Activated naive CD4-positive, alpha-beta T cell treated with anti-CD3 and anti-CD28 coated beads, Interleukin-2, amount 10 ng/mL, durations not matched to agents 7 days and 5 days (primary cell): ENCODE data around the gene NELL1.

Experiments
- CTCF ChIA-PET: fragments of 350-600 bp; sonication (Branson Sonifier 250); formaldehyde crosslinking; loops from one replicate; lab custom pipeline; 2021; ENCODE audit warnings: antibody characterized with exemption; lab: Charles Lee
- DNase-seq: peaks from one replicate; pipeline ENCODE4 v3.0.0-alpha.2; 2020
- H3K27ac Mint-ChIP-seq: one replicate; pipeline ENCODE4 v1.8.0; 2021; ENCODE audit warnings: mild to moderate bottlenecking, moderate library complexity, mixed read lengths
- H3K27me3 Mint-ChIP-seq: one replicate; pipeline ENCODE4 v1.8.0; 2021; ENCODE audit warnings: mild to moderate bottlenecking, mixed read lengths
- H3K36me3 Mint-ChIP-seq: one replicate; pipeline ENCODE4 v1.8.0; 2021; ENCODE audit warnings: mixed read lengths
- H3K4me1 Mint-ChIP-seq: one replicate; pipeline ENCODE4 v1.8.0; 2021; ENCODE audit warnings: mixed read lengths
- H3K4me3 Mint-ChIP-seq: one replicate; pipeline ENCODE4 v1.8.0; 2021; ENCODE audit warnings: mild to moderate bottlenecking, moderate library complexity, mixed read lengths
- H3K9me3 Mint-ChIP-seq: one replicate; pipeline ENCODE4 v1.8.0; 2021; ENCODE audit warnings: mixed read lengths

The NELL1 gene

DNA sequence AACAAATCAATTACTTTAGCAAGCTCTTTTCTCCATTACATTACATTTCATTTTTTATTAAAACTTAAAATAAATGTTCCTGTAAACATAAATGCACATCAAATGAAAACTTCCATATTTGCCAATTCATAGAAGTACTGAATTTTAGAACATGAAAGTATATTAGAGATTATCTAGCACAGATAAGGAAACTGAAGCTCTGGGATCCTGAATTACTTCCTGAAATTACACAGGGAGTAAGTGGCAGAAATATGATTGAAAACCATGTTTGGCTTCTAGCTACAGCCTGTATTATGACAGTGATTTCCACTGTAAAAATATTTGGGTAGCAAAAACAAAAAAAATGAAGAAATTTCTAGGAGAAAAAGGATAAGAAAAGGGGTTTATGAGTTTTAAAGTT is 387.3 kb downstream of the NELL1 start:
- no peak overlapping the region for H3K4me3 Mint-ChIP-seq
- no peaks in the 10 kb centered on the region for H3K4me1 Mint-ChIP-seq
- no peaks in the 10 kb centered on the region for H3K36me3 Mint-ChIP-seq
- no peaks in the 10 kb centered on the region for H3K27me3 Mint-ChIP-seq
- H3K9me3 Mint-ChIP-seq, result peaks cover 6% of the 10 kb centered on the region
- DNase-seq, result no peak
- no peak overlapping the region for H3K27ac Mint-ChIP-seq
- CTCF ChIA-PET, result no interaction called here

GRCh38 chr11:21059879-21060278 is 390.5 kb downstream of the NELL1 start:
- CTCF ChIA-PET, result no interaction called here
- Mint-ChIP-seq H3K4me3 (no peak overlapping the region), H3K36me3 (no peaks in the 10 kb centered on the region), H3K27me3 (no peaks in the 10 kb centered on the region), H3K4me1 (no peaks in the 10 kb centered on the region), H3K27ac (no peak overlapping the region), H3K9me3 (peaks cover 19% of the 10 kb centered on the region)
- no peak for DNase-seq

DNA sequence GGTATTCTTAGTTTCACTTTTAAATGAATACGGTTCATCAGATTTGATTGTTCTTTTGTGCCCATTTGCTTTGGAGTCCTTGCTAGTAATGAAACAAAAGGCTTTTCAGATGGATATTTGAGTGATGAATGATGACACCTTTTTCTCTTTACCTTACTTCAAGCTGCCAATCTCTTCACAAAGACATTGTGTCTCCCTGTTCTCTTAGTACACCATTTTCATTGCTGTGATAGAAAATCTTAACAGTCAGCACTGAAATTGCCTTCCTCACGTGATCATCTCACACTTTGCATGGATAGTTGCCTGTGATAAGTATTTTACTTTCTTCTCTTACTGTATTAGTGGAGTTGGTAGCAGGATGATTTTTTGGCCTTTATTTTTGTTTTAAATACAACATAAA is 396.6 kb downstream of the NELL1 start:
- Mint-ChIP-seq H3K4me3 (no peak overlapping the region), H3K27me3 (no peaks in the 10 kb centered on the region), H3K36me3 (no peaks in the 10 kb centered on the region), H3K4me1 (no peaks in the 10 kb centered on the region), H3K9me3 (peaks cover 17% of the 10 kb centered on the region), H3K27ac (no peak overlapping the region)
- CTCF ChIA-PET, result no interaction called here
- no peak for DNase-seq

DNA sequence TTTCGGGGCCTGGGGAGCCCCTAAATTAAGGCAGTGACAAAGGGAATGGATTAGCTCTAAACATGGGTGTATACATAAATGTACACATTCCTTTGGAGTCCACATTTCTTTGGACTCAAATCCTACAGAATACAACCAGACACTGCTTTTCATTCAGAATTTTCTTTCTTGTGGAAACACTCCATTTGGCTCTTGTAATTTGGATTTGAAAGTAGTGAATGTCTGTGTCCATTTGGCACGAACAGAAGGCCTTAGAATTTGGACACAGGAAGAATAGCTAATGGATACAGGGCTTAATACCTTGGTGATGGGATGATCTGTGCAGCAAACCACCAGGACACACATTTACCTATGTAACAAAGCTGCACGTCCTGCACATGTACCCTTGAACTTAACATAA is 399.5 kb downstream of the NELL1 start:
- peaks cover 4% of the 10 kb centered on the region for H3K9me3 Mint-ChIP-seq
- H3K27ac Mint-ChIP-seq, result no peak overlapping the region
- H3K27me3 Mint-ChIP-seq, result no peaks in the 10 kb centered on the region
- H3K4me1 Mint-ChIP-seq, result no peaks in the 10 kb centered on the region
- CTCF ChIA-PET, result no interaction called here
- DNase-seq, result no peak
- no peak overlapping the region for H3K4me3 Mint-ChIP-seq
- H3K36me3 Mint-ChIP-seq, result no peaks in the 10 kb centered on the region

DNA sequence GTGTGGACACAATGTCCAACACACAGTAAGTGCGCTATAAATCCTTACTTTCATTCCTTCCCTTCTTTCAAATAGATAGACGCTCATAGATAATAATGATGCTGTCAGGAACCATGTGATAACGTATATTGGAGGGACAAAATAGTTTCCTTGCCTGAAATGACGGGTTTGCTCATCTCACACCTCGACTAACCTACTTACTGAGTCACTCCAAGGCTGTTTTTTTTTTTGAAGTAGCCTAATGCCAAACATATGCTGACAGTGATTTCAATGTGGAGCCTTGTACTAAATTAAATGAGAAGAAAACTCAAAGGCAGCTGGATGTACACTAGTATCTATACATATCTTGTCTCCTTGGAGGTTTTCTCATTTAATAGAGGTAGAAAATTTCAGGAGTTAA is 400.5 kb downstream of the NELL1 start:
- H3K4me3 Mint-ChIP-seq, result no peak overlapping the region
- no peaks in the 10 kb centered on the region for H3K9me3 Mint-ChIP-seq
- H3K27ac Mint-ChIP-seq, result no peak overlapping the region
- H3K4me1 Mint-ChIP-seq, result no peaks in the 10 kb centered on the region
- DNase-seq, result no peak
- CTCF ChIA-PET, result no interaction called here
- H3K27me3 Mint-ChIP-seq, result no peaks in the 10 kb centered on the region
- H3K36me3 Mint-ChIP-seq, result no peaks in the 10 kb centered on the region

DNA sequence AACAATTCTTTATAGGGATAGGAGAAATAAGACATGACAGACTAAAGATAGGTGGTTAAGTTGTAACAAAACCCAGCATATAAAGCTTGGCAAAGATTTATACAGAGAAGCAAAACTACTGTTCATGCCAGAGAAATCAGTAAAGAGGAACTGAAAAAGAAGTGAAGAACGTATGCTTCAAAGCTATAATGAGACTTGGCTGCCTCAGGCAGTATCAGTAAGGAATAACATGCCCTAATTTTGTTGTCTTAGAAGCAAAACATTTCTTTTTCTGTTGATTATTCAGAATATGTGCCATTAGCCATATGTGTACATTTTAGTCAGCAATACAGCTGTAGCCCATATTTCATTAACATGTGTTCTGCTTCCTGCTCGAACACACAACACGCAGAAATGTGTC is 403.2 kb downstream of the NELL1 start:
- Mint-ChIP-seq H3K36me3 (no peaks in the 10 kb centered on the region), H3K27ac (no peak overlapping the region), H3K4me1 (no peaks in the 10 kb centered on the region), H3K4me3 (no peak overlapping the region), H3K9me3 (peaks cover 3% of the 10 kb centered on the region), H3K27me3 (no peaks in the 10 kb centered on the region)
- CTCF ChIA-PET, result no interaction called here
- no peak for DNase-seq

GRCh38 chr11:21082853-21083252 is 413.5 kb downstream of the NELL1 start:
- H3K9me3 Mint-ChIP-seq, result peaks cover 3% of the 10 kb centered on the region
- no peak overlapping the region for H3K4me3 Mint-ChIP-seq
- H3K27ac Mint-ChIP-seq, result no peak overlapping the region
- H3K4me1 Mint-ChIP-seq, result no peaks in the 10 kb centered on the region
- H3K27me3 Mint-ChIP-seq, result no peaks in the 10 kb centered on the region
- CTCF ChIA-PET, result no interaction called here
- no peaks in the 10 kb centered on the region for H3K36me3 Mint-ChIP-seq
- no peak for DNase-seq

DNA sequence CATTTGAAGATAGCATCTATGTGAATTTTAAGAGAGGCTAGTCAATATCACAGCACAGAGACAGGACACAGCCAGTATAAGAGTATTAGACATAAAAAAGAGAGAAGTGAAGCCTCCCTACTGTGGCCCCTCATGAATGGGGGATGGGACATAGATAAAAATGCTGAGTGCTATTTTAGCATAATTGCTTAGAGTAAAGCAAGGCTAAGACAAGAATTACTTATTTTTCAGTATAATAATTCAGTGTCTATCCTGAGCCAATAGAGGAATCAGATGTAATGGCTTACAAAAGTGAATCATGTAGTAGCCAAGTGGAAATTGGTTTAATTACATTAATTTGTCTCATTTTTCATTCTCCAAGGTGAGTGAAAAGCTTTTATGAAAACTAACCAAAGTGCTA is 419.5 kb downstream of the NELL1 start:
- Mint-ChIP-seq H3K4me3 (no peak overlapping the region), H3K9me3 (peaks cover 19% of the 10 kb centered on the region), H3K4me1 (no peaks in the 10 kb centered on the region), H3K27ac (no peak overlapping the region), H3K36me3 (no peaks in the 10 kb centered on the region), H3K27me3 (no peaks in the 10 kb centered on the region)
- CTCF ChIA-PET, result no interaction called here
- DNase-seq, result no peak

GRCh38 chr11:21104641-21105040 is 435.3 kb downstream of the NELL1 start:
- no peak overlapping the region for H3K4me3 Mint-ChIP-seq
- H3K27ac Mint-ChIP-seq, result no peak overlapping the region
- peaks cover 16% of the 10 kb centered on the region for H3K9me3 Mint-ChIP-seq
- no peaks in the 10 kb centered on the region for H3K36me3 Mint-ChIP-seq
- no peaks in the 10 kb centered on the region for H3K27me3 Mint-ChIP-seq
- no peak for DNase-seq
- no peaks in the 10 kb centered on the region for H3K4me1 Mint-ChIP-seq
- CTCF ChIA-PET, result no interaction called here

GRCh38 chr11:21105196-21105917 is 436.0 kb downstream of the NELL1 start:
- no peak overlapping the region for H3K27ac Mint-ChIP-seq
- CTCF ChIA-PET, result no interaction called here
- no peaks in the 10 kb centered on the region for H3K27me3 Mint-ChIP-seq
- H3K4me1 Mint-ChIP-seq, result no peaks in the 10 kb centered on the region
- H3K9me3 Mint-ChIP-seq, result peaks cover 15% of the 10 kb centered on the region
- DNase-seq, result no peak
- H3K36me3 Mint-ChIP-seq, result no peaks in the 10 kb centered on the region
- no peak overlapping the region for H3K4me3 Mint-ChIP-seq

GRCh38 chr11:21109341-21109740 is 440.0 kb downstream of the NELL1 start:
- Mint-ChIP-seq H3K27me3 (no peaks in the 10 kb centered on the region), H3K36me3 (no peaks in the 10 kb centered on the region), H3K4me1 (no peaks in the 10 kb centered on the region), H3K27ac (no peak overlapping the region), H3K9me3 (peaks cover 10% of the 10 kb centered on the region), H3K4me3 (no peak overlapping the region)
- no peak for DNase-seq
- CTCF ChIA-PET, result no interaction called here

DNA sequence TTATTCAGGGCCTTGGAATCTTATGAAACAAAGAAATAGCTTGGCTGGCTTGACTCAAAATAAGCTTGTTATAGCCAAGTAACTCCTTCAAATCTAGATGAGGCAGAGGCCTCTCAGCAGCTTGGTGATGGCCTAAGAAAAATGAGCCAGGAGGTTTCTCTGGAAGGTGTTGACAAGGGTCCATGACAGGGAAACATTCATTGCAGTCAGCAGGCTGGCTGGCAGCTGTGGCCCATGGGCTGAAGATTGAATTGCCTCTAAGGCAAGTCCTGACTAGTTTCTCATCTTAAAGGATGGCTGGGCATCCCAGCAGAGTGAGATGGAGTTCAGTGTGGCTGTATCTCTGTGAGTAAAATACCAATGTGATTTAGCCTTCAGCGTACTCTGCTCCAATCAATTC is 441.0 kb downstream of the NELL1 start:
- Mint-ChIP-seq H3K27me3 (no peaks in the 10 kb centered on the region), H3K9me3 (peaks cover 3% of the 10 kb centered on the region), H3K27ac (no peak overlapping the region), H3K4me1 (no peaks in the 10 kb centered on the region), H3K4me3 (no peak overlapping the region), H3K36me3 (no peaks in the 10 kb centered on the region)
- no peak for DNase-seq
- CTCF ChIA-PET, result no interaction called here

- H3K4me1 Mint-ChIP-seq, result no peaks in the 10 kb centered on the region
- H3K27ac Mint-ChIP-seq, result no peak overlapping the region
- H3K36me3 Mint-ChIP-seq, result no peaks in the 10 kb centered on the region
- H3K9me3 Mint-ChIP-seq, result peaks cover 2% of the 10 kb centered on the region
- no peak overlapping the region for H3K4me3 Mint-ChIP-seq
- H3K27me3 Mint-ChIP-seq, result no peaks in the 10 kb centered on the region
- CTCF ChIA-PET, result no interaction called here
- DNase-seq, result no peak
These were observed 444.5 kb downstream of the NELL1 start for GRCh38 chr11:21113876-21114275.

- H3K4me3 Mint-ChIP-seq, result no peak overlapping the region
- DNase-seq, result no peak
- H3K27ac Mint-ChIP-seq, result no peak overlapping the region
- peaks cover 2% of the 10 kb centered on the region for H3K9me3 Mint-ChIP-seq
- CTCF ChIA-PET, result no interaction called here
- no peaks in the 10 kb centered on the region for H3K36me3 Mint-ChIP-seq
- H3K4me1 Mint-ChIP-seq, result no peaks in the 10 kb centered on the region
- H3K27me3 Mint-ChIP-seq, result no peaks in the 10 kb centered on the region
These were observed 446.6 kb downstream of the NELL1 start for GRCh38 chr11:21116009-21116408.

GRCh38 chr11:21119411-21119810 is 450.0 kb downstream of the NELL1 start:
- Mint-ChIP-seq H3K4me1 (no peaks in the 10 kb centered on the region), H3K36me3 (no peaks in the 10 kb centered on the region), H3K27ac (no peak overlapping the region), H3K27me3 (no peaks in the 10 kb centered on the region), H3K9me3 (peaks cover 2% of the 10 kb centered on the region), H3K4me3 (no peak overlapping the region)
- CTCF ChIA-PET, result no interaction called here
- DNase-seq, result no peak

DNA sequence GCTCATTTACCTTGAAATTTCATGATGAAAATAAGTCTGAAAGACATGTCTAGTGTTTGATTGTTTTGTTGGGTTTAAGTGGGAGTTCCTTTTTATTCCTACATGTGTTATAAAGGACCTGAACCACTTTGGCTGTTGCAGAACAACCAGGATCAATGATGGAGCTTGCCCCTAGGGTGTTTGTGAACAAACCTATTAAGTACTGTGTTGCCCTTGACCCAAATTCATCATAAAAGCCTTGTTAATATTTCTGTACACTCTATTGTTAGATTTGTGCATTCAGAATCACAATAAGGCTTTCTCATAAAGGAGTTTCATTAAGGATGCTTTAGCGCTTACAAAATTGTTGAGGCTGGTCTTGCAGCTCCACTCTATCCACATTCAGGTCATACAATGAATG is 452.6 kb downstream of the NELL1 start:
- Mint-ChIP-seq H3K4me1 (no peaks in the 10 kb centered on the region), H3K27ac (no peak overlapping the region), H3K9me3 (no peaks in the 10 kb centered on the region)

More for the DNA sequence above, 452.6 kb downstream of the NELL1 start:
- H3K36me3 Mint-ChIP-seq, result no peaks in the 10 kb centered on the region
- DNase-seq, result no peak
- H3K4me3 Mint-ChIP-seq, result no peak overlapping the region
- CTCF ChIA-PET, result no interaction called here
- no peaks in the 10 kb centered on the region for H3K27me3 Mint-ChIP-seq
